Measurements from ENCODE around the gene L3MBTL4. TPM values are rescaled to one million over a fixed set of nuclear protein-coding genes. Genes with fewer than 3 reads are reported as not detected.

L3MBTL4 gene
- total RNA-seq, 1 donor from 2014 or later: 0.56 TPM

GRCh38 chr18:5948781-5949180, 465.9 kb downstream of the L3MBTL4 start:
- Mint-ChIP-seq H3K4me1 (ENCODE audit: unreplicated experiment) (no peaks in the 10 kb centered on the region), H3K4me3 (ENCODE audit: unreplicated experiment) (no peak overlapping the region), H3K36me3 (ENCODE audit: low read depth, unreplicated experiment) (no peaks in the 10 kb centered on the region), H3K27ac (ENCODE audit: unreplicated experiment) (no peak overlapping the region), H3K9me3 (ENCODE audit: unreplicated experiment) (no peaks in the 10 kb centered on the region), H3K27me3 (ENCODE audit: unreplicated experiment) (no peaks in the 10 kb centered on the region)
- TF ChIP-seq, protein P1, sequence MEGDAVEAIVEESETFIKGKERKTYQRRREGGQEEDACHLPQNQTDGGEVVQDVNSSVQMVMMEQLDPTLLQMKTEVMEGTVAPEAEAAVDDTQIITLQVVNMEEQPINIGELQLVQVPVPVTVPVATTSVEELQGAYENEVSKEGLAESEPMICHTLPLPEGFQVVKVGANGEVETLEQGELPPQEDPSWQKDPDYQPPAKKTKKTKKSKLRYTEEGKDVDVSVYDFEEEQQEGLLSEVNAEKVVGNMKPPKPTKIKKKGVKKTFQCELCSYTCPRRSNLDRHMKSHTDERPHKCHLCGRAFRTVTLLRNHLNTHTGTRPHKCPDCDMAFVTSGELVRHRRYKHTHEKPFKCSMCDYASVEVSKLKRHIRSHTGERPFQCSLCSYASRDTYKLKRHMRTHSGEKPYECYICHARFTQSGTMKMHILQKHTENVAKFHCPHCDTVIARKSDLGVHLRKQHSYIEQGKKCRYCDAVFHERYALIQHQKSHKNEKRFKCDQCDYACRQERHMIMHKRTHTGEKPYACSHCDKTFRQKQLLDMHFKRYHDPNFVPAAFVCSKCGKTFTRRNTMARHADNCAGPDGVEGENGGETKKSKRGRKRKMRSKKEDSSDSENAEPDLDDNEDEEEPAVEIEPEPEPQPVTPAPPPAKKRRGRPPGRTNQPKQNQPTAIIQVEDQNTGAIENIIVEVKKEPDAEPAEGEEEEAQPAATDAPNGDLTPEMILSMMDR (IDR thresholded peaks at IDR 0.05; ENCODE audit: unreplicated experiment): no peak
- no peak for DNase-seq (ENCODE audit: low spot score)

GRCh38 chr18:5948237-5948636, 466.5 kb downstream of the L3MBTL4 start:
- DNase-seq (ENCODE audit: low spot score): no peak
- TF ChIP-seq, protein P1 (IDR thresholded peaks at IDR 0.05; ENCODE audit: unreplicated experiment): no peak
- H3K4me3 Mint-ChIP-seq (ENCODE audit: unreplicated experiment): no peak overlapping the region
- H3K9me3 Mint-ChIP-seq (ENCODE audit: unreplicated experiment): no peaks in the 10 kb centered on the region
- H3K36me3 Mint-ChIP-seq (ENCODE audit: low read depth, unreplicated experiment): no peaks in the 10 kb centered on the region
- no peaks in the 10 kb centered on the region for H3K27me3 Mint-ChIP-seq (ENCODE audit: unreplicated experiment)
- no peak overlapping the region for H3K27ac Mint-ChIP-seq (ENCODE audit: unreplicated experiment)
- H3K4me1 Mint-ChIP-seq (ENCODE audit: unreplicated experiment): no peaks in the 10 kb centered on the region

- no peak for DNase-seq (ENCODE audit: low spot score)
- no peaks in the 10 kb centered on the region for H3K9me3 Mint-ChIP-seq (ENCODE audit: unreplicated experiment)
These were observed 470.3 kb downstream of the L3MBTL4 start for GRCh38 chr18:5944448-5944847.

GRCh38 chr18:5943514-5943913, 471.2 kb downstream of the L3MBTL4 start:
- peaks cover 4% of the 10 kb centered on the region for H3K4me1 Mint-ChIP-seq (ENCODE audit: unreplicated experiment)
- TF ChIP-seq, protein P1 (IDR thresholded peaks at IDR 0.05; ENCODE audit: unreplicated experiment): no peak
- H3K36me3 Mint-ChIP-seq (ENCODE audit: low read depth, unreplicated experiment): no peaks in the 10 kb centered on the region
- H3K4me3 Mint-ChIP-seq (ENCODE audit: unreplicated experiment): no peak overlapping the region
- H3K27me3 Mint-ChIP-seq (ENCODE audit: unreplicated experiment): no peaks in the 10 kb centered on the region
- no peak overlapping the region for H3K27ac Mint-ChIP-seq (ENCODE audit: unreplicated experiment)
- DNase-seq (ENCODE audit: low spot score): no peak
- H3K9me3 Mint-ChIP-seq (ENCODE audit: unreplicated experiment): no peaks in the 10 kb centered on the region

More at GRCh38 chr18:5944448-5944847, 470.3 kb downstream of the L3MBTL4 start:
- no peaks in the 10 kb centered on the region for H3K36me3 Mint-ChIP-seq (ENCODE audit: low read depth, unreplicated experiment)
- peaks cover 4% of the 10 kb centered on the region for H3K4me1 Mint-ChIP-seq (ENCODE audit: unreplicated experiment)
- TF ChIP-seq, protein P1 (IDR thresholded peaks at IDR 0.05; ENCODE audit: unreplicated experiment): no peak
- H3K27ac Mint-ChIP-seq (ENCODE audit: unreplicated experiment): no peak overlapping the region
- H3K27me3 Mint-ChIP-seq (ENCODE audit: unreplicated experiment): no peaks in the 10 kb centered on the region
- H3K4me3 Mint-ChIP-seq (ENCODE audit: unreplicated experiment): no peak overlapping the region

DNA sequence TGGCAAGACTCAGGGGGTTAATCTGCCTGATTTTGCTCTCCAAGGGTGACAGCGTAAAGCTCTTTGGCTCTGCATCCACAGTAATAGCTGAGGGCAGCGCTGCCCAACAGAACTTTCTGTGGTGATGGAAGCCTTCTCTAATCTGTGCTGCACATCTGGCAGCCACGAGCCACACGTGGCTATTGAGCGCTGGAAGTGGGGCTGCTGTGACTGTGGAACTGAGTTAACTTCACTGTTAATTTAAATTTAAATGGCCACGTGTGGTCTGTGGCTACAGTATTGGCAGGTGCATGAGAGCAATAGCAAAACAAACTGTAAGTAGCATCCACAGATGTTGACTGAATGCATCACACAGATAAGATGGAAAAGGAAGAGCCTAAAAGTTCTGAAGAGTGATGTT, 472.1 kb downstream of the L3MBTL4 start:
- H3K4me1 Mint-ChIP-seq (ENCODE audit: unreplicated experiment): peaks cover 4% of the 10 kb centered on the region
- no peaks in the 10 kb centered on the region for H3K9me3 Mint-ChIP-seq (ENCODE audit: unreplicated experiment)
- peaks cover 2% of the 10 kb centered on the region for H3K27me3 Mint-ChIP-seq (ENCODE audit: unreplicated experiment)
- no peak for DNase-seq (ENCODE audit: low spot score)
- H3K36me3 Mint-ChIP-seq (ENCODE audit: low read depth, unreplicated experiment): no peaks in the 10 kb centered on the region
- TF ChIP-seq, protein P1 (IDR thresholded peaks at IDR 0.05; ENCODE audit: unreplicated experiment): no peak
- no peak overlapping the region for H3K27ac Mint-ChIP-seq (ENCODE audit: unreplicated experiment)
- H3K4me3 Mint-ChIP-seq (ENCODE audit: unreplicated experiment): no peak overlapping the region
